Skin of body (tissue), 2 donors: ENCODE data around the gene XRCC5. TPM values are rescaled to one million over a fixed set of nuclear protein-coding genes. Genes with fewer than 3 reads are reported as not detected.

Experiments
- DNase-seq: peaks from one replicate; lab custom pipeline; 2025; lab: John Stamatoyannopoulos, UW
- total RNA-seq: library from RNA; depleted of rRNA; stranded (reverse); fragments of >200 nt; gene quantifications from one replicate; pipeline ENCODE4 v1.2.3, GENCODE V29; 2014

XRCC5 gene
- total RNA-seq, 1 donor from 2014 or later = 166 TPM

GRCh38 chr2:216151313-216152025, 42.3 kb downstream of the XRCC5 start:
- DNase-seq = no peak

- DNase-seq = no peak
These were observed 46.8 kb downstream of the XRCC5 start for GRCh38 chr2:216155954-216156353.

GRCh38 chr2:216156822-216157221, 47.7 kb downstream of the XRCC5 start:
- no peak for DNase-seq

- DNase-seq = no peak
These were observed 50.0 kb downstream of the XRCC5 start for GRCh38 chr2:216159144-216159543.

- DNase-seq = no peak
These were observed 50.5 kb downstream of the XRCC5 start for GRCh38 chr2:216159646-216160045.

GRCh38 chr2:216160786-216161185, 51.6 kb downstream of the XRCC5 start:
- no peak for DNase-seq

GRCh38 chr2:216161967-216162366, 52.8 kb downstream of the XRCC5 start:
- DNase-seq = no peak

- DNase-seq = no peak
These were observed 54.4 kb downstream of the XRCC5 start for GRCh38 chr2:216163518-216163917.

- DNase-seq = no peak
These were observed 54.9 kb downstream of the XRCC5 start for GRCh38 chr2:216164087-216164486.

- no peak for DNase-seq
These were observed 55.4 kb downstream of the XRCC5 start for GRCh38 chr2:216164576-216164975.

- DNase-seq = no peak
These were observed 56.6 kb downstream of the XRCC5 start for GRCh38 chr2:216165711-216166110.

GRCh38 chr2:216169087-216169486, 59.9 kb downstream of the XRCC5 start:
- DNase-seq = no peak

GRCh38 chr2:216170076-216170763, 61.1 kb downstream of the XRCC5 start:
- no peak for DNase-seq

- no peak for DNase-seq
These were observed 61.9 kb downstream of the XRCC5 start for GRCh38 chr2:216171011-216171410.

- no peak for DNase-seq
These were observed 63.3 kb downstream of the XRCC5 start for GRCh38 chr2:216172493-216172892.

- no peak for DNase-seq
These were observed 69.9 kb downstream of the XRCC5 start for GRCh38 chr2:216179015-216179414.

- no peak for DNase-seq
These were observed 72.2 kb downstream of the XRCC5 start for GRCh38 chr2:216181351-216181750.

- DNase-seq = no peak
These were observed 72.9 kb downstream of the XRCC5 start for GRCh38 chr2:216181953-216182461.

GRCh38 chr2:216183462-216183861, 74.3 kb downstream of the XRCC5 start:
- DNase-seq = no peak

GRCh38 chr2:216188559-216188850, 79.4 kb downstream of the XRCC5 start:
- DNase-seq = no peak

GRCh38 chr2:216188956-216189355, 79.8 kb downstream of the XRCC5 start:
- no peak for DNase-seq

GRCh38 chr2:216189410-216189809, 80.3 kb downstream of the XRCC5 start:
- DNase-seq = no peak

GRCh38 chr2:216192181-216192580, 83.0 kb downstream of the XRCC5 start:
- DNase-seq = no peak
